K562 (cell line): Measurements from ENCODE around the gene NFS1. TPM values are rescaled to one million over a fixed set of nuclear protein-coding genes. Genes with fewer than 3 reads are reported as not detected.

Source experiments
- ATAC-seq: fragments of 200-7000 bp; cut with Tn5 transposase; 3 replicates; pipeline ENCODE4 v1.9.1; 2020; ENCODE audit warnings: moderate library complexity
- BruUV-seq: library from RNA; stranded (reverse); fragments of 400-500 nt; replicated peaks from 2 replicates; lab custom pipeline; 2021; lab: Mats Ljungman, UMichigan
- CTCF ChIA-PET: fragments of 300-600 bp; formaldehyde crosslinking; extraction: SDS; loops from one replicate; lab custom pipeline; 2021; ENCODE audit warnings: low intra/inter-chr PET ratio; lab: Yijun Ruan, JAX
- POLR2A ChIA-PET: fragments of 300-600, 350-650 bp; sonication (Branson Sonifier 250); formaldehyde crosslinking; extraction: SDS; loops from one replicate; lab custom pipeline; 2021; ENCODE audit warnings: antibody characterized with exemption, inconsistent platforms; lab: Yijun Ruan, JAX
- DNase-seq, 4 experiments: peaks; one replicate each; pipeline versions ENCODE4 v3.0.0 to v3.0.0-alpha.2; 2011 to 2018; ENCODE audit warnings: low spot score in 3 of 4, mixed read lengths in 3 of 4; ENCODE audit errors: extremely low read depth in 1 of 4
- FAIRE-seq: peaks from 2 replicates; lab custom pipeline; 2011; peaks lifted over from hg19 to GRCh38; lab: Jason Lieb, UNC
- H2AFZ ChIP-seq: 2 replicates; pipeline ENCODE4 v1.6.0; 2011; ENCODE audit warnings: low read depth, low read length, control low read depth, inconsistent platforms
- H3K27ac ChIP-seq: fragments of 200-600 bp; 3 replicates; pipeline ENCODE4 v1.8.0; 2011; ENCODE audit warnings: low read depth, mild to moderate bottlenecking, control low read depth, inconsistent platforms, low read length, moderate library complexity, mixed read lengths; ENCODE audit errors: extremely low read depth
- H3K27me3 ChIP-seq, 2 experiments: fragments of 300-600 bp in 1 of 2; 2 replicates in 1 of 2; 3 replicates in 1 of 2; pipeline versions ENCODE4 v1.6.0 to v1.8.0; 2011; ENCODE audit warnings: inconsistent platforms in 2 of 2, low read length in 2 of 2, mild to moderate bottlenecking in 1 of 2, mixed read lengths in 1 of 2, moderate library complexity in 1 of 2; ENCODE audit not compliant: control insufficient read depth in 2 of 2, insufficient read depth in 2 of 2
- H3K36me3 ChIP-seq: fragments of 300-600 bp; 3 replicates; pipeline ENCODE4 v1.8.0; 2011; ENCODE audit warnings: mild to moderate bottlenecking, low read length, inconsistent platforms; ENCODE audit not compliant: control insufficient read depth, insufficient read depth
- H3K4me1 ChIP-seq, 2 experiments: fragments of 200-600 bp in 1 of 2; replicated peaks in 1 of 2; 2 replicates in 1 of 2; 3 replicates in 1 of 2; pipeline versions ENCODE4 v1.5.1 to v1.8.0; 2011; ENCODE audit warnings: inconsistent platforms in 2 of 2, low read length in 2 of 2, mild to moderate bottlenecking in 1 of 2, mixed read lengths in 1 of 2, moderate library complexity in 1 of 2; ENCODE audit not compliant: control insufficient read depth in 2 of 2, insufficient read depth in 2 of 2
- H3K4me2 ChIP-seq: 2 replicates; pipeline ENCODE4 v1.6.1; 2011; ENCODE audit warnings: low read length, control low read depth, inconsistent platforms, mixed read lengths; ENCODE audit not compliant: insufficient read depth
- H3K4me3 ChIP-seq: fragments of 200-600 bp; sonication (generic), shearing (Covaris generic); 2 replicates; pipeline ENCODE4 v1.5.1; 2016; ENCODE audit warnings: control low read depth, inconsistent platforms
- H3K79me2 ChIP-seq: fragments of 200-600 bp; 3 replicates; pipeline ENCODE4 v1.8.0; 2011; ENCODE audit warnings: low read length, inconsistent platforms; ENCODE audit not compliant: control insufficient read depth, insufficient read depth
- H3K9ac ChIP-seq, 2 experiments: 2 replicates each; pipeline versions ENCODE4 v1.6.0 to v1.6.1; 2011; ENCODE audit warnings: low read depth in 2 of 2, low read length in 2 of 2, control low read depth in 1 of 2, inconsistent platforms in 1 of 2, mild to moderate bottlenecking in 1 of 2, mixed read lengths in 1 of 2; ENCODE audit not compliant: insufficient read depth in 1 of 2
- H3K9me1 ChIP-seq: one replicate; pipeline ENCODE4 v1.6.0; 2011; ENCODE audit warnings: inconsistent platforms, mild to moderate bottlenecking, low read length, moderate library complexity; ENCODE audit not compliant: control insufficient read depth, insufficient read depth
- H3K9me3 ChIP-seq: replicated peaks from 2 replicates; pipeline ENCODE4 v1.5.1; 2011; ENCODE audit warnings: low read depth, low read length, inconsistent platforms; ENCODE audit not compliant: control insufficient read depth, insufficient read depth
- H4K20me1 ChIP-seq: replicated peaks from 2 replicates; pipeline ENCODE4 v1.6.1; 2011; ENCODE audit warnings: low read length, inconsistent platforms, mixed read lengths; ENCODE audit not compliant: control insufficient read depth, insufficient read depth
- AFF4 ChIP-seq: sonication (generic); formaldehyde crosslinking; IDR thresholded peaks from 2 replicates; pipeline ENCODE4 v1.8.0; 2023; ENCODE audit warnings: mild to moderate bottlenecking, missing genetic modification reagents
- CCAR2 ChIP-seq: fragments of 200-400 bp; formaldehyde crosslinking; IDR thresholded peaks from 2 replicates; pipeline ENCODE4 v1.6.1; 2017; ENCODE audit warnings: mild to moderate bottlenecking, low read depth, low read length
- DACH1 ChIP-seq: fragments of 450-650 bp; IDR thresholded peaks from 2 replicates; pipeline ENCODE4 v1.6.1; 2018; ENCODE audit not compliant: partially characterized antibody
- ETV6 ChIP-seq, 3 experiments: fragments of 150-350 bp in 1 of 3; sonication (generic) in 1 of 3; formaldehyde crosslinking in 1 of 3; IDR thresholded peaks; 2 replicates each; pipeline versions ENCODE4 v1.6.1 to v1.8.0; 2014 to 2022; ENCODE audit warnings: borderline replicate concordance in 2 of 3, low read depth in 2 of 3, antibody characterized with exemption in 1 of 3, low read length in 1 of 3, mild to moderate bottlenecking in 1 of 3, missing genetic modification reagents in 1 of 3
- FUS ChIP-seq: fragments of 200-400 bp; formaldehyde crosslinking; optimal IDR thresholded peaks from 2 replicates; pipeline ENCODE3; 2017; ENCODE audit warnings: low read depth, low read length
- HDAC2 ChIP-seq: fragments of 450-650 bp; IDR thresholded peaks from 2 replicates; pipeline ENCODE4 v1.6.1; 2016; ENCODE audit warnings: mild to moderate bottlenecking
- HDAC3 ChIP-seq: fragments of 450-650 bp; IDR thresholded peaks from 2 replicates; pipeline ENCODE4 v1.6.1; 2018; ENCODE audit warnings: borderline replicate concordance, mild to moderate bottlenecking, moderate library complexity; ENCODE audit not compliant: partially characterized antibody
- L3MBTL2 ChIP-seq: fragments of 450-650 bp; IDR thresholded peaks from 2 replicates; pipeline ENCODE4 v1.6.1; 2016; ENCODE audit warnings: mild to moderate bottlenecking, moderate library complexity
- NONO ChIP-seq, 2 experiments: fragments of 200-400 bp in 1 of 2; fragments of 450-650 bp in 1 of 2; formaldehyde crosslinking in 1 of 2; IDR thresholded peaks; 2 replicates each; pipeline ENCODE4 v1.6.1; 2017; ENCODE audit warnings: low read depth in 2 of 2, mild to moderate bottlenecking in 2 of 2, moderate library complexity in 2 of 2, low read length in 1 of 2
- TARDBP ChIP-seq: fragments of 450-650 bp; IDR thresholded peaks from 2 replicates; pipeline ENCODE4 v1.6.1; 2016
- TEAD1 ChIP-seq, 2 experiments: fragments of 450-650 bp in 1 of 2; sonication (generic) in 1 of 2; formaldehyde crosslinking; IDR thresholded peaks; 2 replicates each; pipeline versions ENCODE4 v1.4.0 to v1.8.0; 2020 to 2022; ENCODE audit warnings: mild to moderate bottlenecking in 2 of 2, missing genetic modification reagents in 1 of 2
- VEZF1 ChIP-seq: fragments of 200-800 bp; sonication (Bioruptor generic); IDR thresholded peaks from 2 replicates; pipeline ENCODE4 v1.6.1; 2017; ENCODE audit warnings: missing genetic modification characterization, missing compliant biosample characterization
- ZNF316 ChIP-seq: fragments of 450-650 bp; IDR thresholded peaks from 2 replicates; pipeline ENCODE4 v1.6.1; 2016
- WGBS: fragments of 100-300 bp; shearing (Covaris generic); methylation state at CpG from one replicate; pipeline ENCODE4 v1.1.6; 2016; ENCODE audit warnings: low coverage, mixed read lengths; ENCODE audit not compliant: insufficient coverage; ENCODE audit errors: missing lambda C conversion rate; 5-methylcytosine and 5-hydroxymethylcytosine counted together
- in situ Hi-C: fragments of 300-500 bp; cut with MboI; formaldehyde crosslinking; loops from 4 replicates; pipeline ENCODE4 v1.15.0; 2018; ENCODE audit warnings: inconsistent platforms, mixed read lengths
- intact Hi-C: fragments of 100-400 bp; cut with micrococcal nuclease; formaldehyde crosslinking; loops from 2 replicates; pipeline ENCODE4 v1.14.2; 2022
- polyA plus RNA-seq, 8 experiments: library from polyadenylated mRNA; depleted of rRNA in 4 of 8; stranded (reverse) in 5 of 8; unstranded in 3 of 8; fragments of >200 nt; fragmentation: Nextera tagmentation in 2 of 8; fragmentation: Illumina TruSeq in 1 of 8; extraction: Ambion mirVana in 2 of 8; extraction: Trizol in 1 of 8; gene quantifications; 2 replicates each; pipeline versions ENCODE4 v1.2.1 to v1.2.3, GENCODE V29; 2011 to 2014; ENCODE audit warnings: inconsistent platforms in 1 of 8, missing spikeins in 1 of 8
- total RNA-seq, 7 experiments: library from RNA; depleted of rRNA in 6 of 7; stranded (reverse); fragments of >200 nt in 6 of 7; fragmentation: Illumina TruSeq in 2 of 7; extraction: Trizol in 2 of 7; gene quantifications; 2 replicates each; pipeline versions ENCODE4 v1.2.1 to v1.2.3, GENCODE V29; 2011 to 2021; ENCODE audit warnings: low replicate concordance in 1 of 7

NFS1 gene
- total and polyA plus RNA-seq, 9 of the 15 experiments (the other 6 are each of a cell fraction or from before 2014, with no cell fraction given) = 11.5 to 84.8 (median 47.1) TPM

DNA sequence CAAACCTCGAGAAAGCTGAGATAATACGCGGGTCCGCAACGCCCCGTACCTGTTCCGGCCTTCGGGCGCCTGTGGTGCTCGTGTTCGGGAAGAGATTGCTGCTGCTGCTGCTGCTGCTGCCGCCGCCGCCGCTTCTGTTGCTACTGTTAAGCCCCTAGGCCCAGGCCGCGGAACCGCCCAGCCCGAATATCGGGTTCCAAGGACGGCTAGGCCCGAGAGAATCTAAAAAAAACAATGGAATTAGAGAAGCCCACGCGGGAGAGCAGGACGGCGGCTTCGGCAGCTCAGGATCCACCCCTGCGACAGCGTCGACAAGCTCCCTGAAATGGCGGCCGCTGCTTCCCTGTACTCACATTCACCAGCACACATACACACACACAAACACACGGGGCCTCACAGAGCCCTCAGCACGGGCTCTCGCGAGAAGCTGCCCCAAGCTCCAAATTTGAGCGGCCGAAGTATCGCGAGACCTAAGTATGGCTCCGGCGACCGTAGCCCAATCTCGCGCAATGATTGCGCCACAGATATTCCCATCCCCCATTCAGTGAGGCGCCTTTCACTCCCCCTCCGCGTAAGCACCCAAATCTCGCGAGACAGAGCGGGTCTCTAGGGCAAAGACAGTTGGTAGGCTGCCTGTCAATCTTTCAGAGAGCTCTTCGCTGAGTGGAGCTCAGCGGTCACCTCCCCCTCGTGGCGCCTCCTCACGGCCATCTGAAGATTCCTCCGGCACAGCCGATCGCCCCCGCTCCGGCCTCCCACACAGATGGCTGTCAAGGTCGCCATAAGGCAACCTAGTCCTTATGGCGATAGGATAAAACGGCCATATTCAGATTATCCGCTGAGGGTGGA, 43.0 kb upstream of the NFS1 start, which contains the start of gene RBM39:
TSS of gene RBM39 (minus strand) at position 369 of the 849 bp plus-strand sequence. CDS start 1,386 bp downstream, outside the sequence.
- Histone ChIP-seq H3K9me3 (no peaks in the 10 kb centered on the region), H3K27ac (peak within 1 kb of the TSS; percentile 99), H3K4me1 (peaks cover 4 to 23% of the 10 kb centered on the region in 2 experiments; a peak in 3 of 5 replicates), H3K79me2 (peaks cover 66% of the 10 kb centered on the region), H3K9me1 (no peaks in the 10 kb centered on the region), H4K20me1 (peaks cover 26% of the 10 kb centered on the region), H3K9ac (peak within 1 kb of the TSS; percentile 92 to 99), H3K27me3 (no peaks in the 10 kb centered on the region), H2AFZ (peak within 1 kb of the TSS; percentile 95; the same call in 1 of the 2 replicates), H3K4me2 (peak within 1 kb of the TSS; percentile 91), H3K36me3 (peaks cover 40% of the 10 kb centered on the region), H3K4me3 (peak within 1 kb of the TSS; percentile 81)
- ATAC-seq (peak; percentile 91), DNase-seq (peak; percentile 92 to 100 (median 94)), FAIRE-seq (peak; percentile 98)
- WGBS = under 1% methylated on average over 66 of the region's 66 CpGs
- intact Hi-C loops (loop anchor here (2.0 to 5.0 kb wide), 3 partner anchors 31 to 160 kb away; partner anchors contain the start of gene PHF20), in situ Hi-C loops (no loop called here)
- POLR2A ChIA-PET = interaction anchor here (0.5 to 7.0 kb wide), 66 partner anchors 9 to 854 kb away, joined by 3 to 99 read pairs (median 4); partner anchors contain the start of genes NFS1, PHF20, ROMO1 and SCAND1
- CTCF ChIA-PET = no interaction called here
- BruUV-seq = no TSS peak
- peak in 1 of 2 experiments; percentile 52; a peak in 1 of 4 replicates for TF ChIP-seq NONO (IDR thresholded peaks at IDR 0.05; ENCODE audit: low read depth in 2 of 2, low read length in 1 of 2)
- TF ChIP-seq TEAD1 (CRISPR knock-in tag; IDR thresholded peaks at IDR 0.05) = peak in 1 of 2 experiments; percentile 89; a peak in 2 of 4 replicates
- TF ChIP-seq ETV6 (IDR thresholded peaks at IDR 0.05; ENCODE audit: borderline replicate concordance in 1 of 2, low read depth in 2 of 2, low read length in 1 of 2) = 0 out of 4 replicates have a peak, but pooled peaks of 1 of the 2 experiments have one; percentile 16
- no peak for TF ChIP-seq ETV6 (CRISPR knock-in tag; IDR thresholded peaks at IDR 0.05; ENCODE audit: borderline replicate concordance)
- no peak for TF ChIP-seq FUS
- no peak; the same call in none of the 2 replicates for TF ChIP-seq AFF4 (CRISPR knock-in tag)
- TF ChIP-seq TARDBP = no peak
- 0 out of 2 replicates have a peak, but pooled peaks have one; percentile 8 for TF ChIP-seq ZNF316
- peak; percentile 84 for TF ChIP-seq DACH1
- peak; percentile 84 for TF ChIP-seq L3MBTL2
- peak; percentile 95 for TF ChIP-seq HDAC3
- TF ChIP-seq CCAR2 = no peak
- TF ChIP-seq HDAC2 = no peak
- peak; percentile 97 for TF ChIP-seq VEZF1 (CRISPR knock-in tag)
